ENCODE data around the gene RAB8B.
A peak's percentile ranks its signal among the peaks of the same experiment; 100 is the strongest.

RAB8B gene

DNA sequence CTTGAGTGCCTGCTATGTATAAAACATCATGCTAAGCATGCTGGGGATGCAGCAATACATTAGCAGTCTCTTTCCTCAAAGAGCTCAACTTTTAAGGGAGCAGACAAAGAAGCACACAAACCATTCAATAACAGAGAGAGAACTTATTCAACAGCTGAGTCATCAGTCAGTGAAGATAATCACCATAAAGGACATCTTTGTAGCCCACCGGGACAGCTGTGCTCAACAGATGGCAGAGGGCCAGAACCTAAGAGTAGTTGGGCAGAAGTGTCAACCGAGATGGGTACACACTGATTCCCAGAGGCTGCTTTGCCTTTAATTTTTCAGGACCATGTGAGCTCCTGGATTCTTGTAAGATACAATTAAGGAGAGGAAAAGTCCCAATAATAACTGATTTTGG, 4.2 kb upstream of the RAB8B start:
- DNase-seq (ENCODE audit: low read depth in 2 of 2): no peak

DNA sequence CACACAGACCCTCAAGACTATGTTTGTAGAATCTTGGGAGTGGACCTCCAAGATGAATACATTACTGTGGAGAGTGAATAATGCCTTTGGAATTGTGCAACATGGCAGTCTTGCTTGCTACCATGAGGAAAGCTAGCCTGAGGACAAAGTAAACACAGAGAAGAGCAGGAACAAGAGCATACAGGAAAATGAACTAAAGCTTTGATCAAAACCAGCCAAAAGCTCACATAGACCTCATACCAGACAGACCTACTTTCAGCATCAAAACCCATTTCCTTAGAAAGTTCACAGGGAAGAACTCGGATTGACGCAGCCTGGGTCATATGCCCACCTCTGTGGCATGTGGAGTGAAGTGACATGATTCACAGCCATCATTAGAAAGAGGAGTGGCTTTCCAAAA, 3.3 kb upstream of the RAB8B start:
- DNase-seq (ENCODE audit: low read depth in 2 of 2): peak; percentile 35 to 39

DNA sequence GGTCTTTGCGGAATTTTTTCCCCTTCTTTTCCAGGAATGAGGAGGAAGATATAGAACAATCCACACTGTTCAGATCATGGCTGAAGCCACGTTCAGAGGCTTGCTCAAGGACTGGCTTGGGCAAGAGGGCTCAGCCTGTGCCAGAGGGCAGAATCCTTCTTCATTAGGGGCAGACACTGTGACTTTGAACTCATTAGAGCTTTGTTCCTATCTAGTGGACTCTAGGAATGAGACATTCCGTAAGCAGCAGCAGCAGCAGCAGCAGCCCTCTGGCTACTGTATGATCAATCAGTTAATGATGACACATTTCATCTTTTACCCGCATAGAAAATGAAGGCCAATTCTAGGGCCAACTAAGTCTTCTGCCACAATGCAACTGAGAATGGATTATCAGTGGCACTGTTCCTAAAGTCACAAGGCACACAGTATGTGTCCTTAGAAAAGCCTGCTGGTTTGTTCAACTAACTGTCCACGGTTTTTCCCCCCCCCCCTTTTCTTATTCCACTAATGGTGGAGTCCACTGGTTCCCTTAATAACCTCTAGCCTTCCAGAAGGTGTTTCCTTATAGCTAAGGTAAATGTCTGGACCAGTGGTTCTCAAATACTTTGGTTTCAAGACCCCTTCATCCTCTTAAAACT, 1.7 kb upstream of the RAB8B start:
- DNase-seq (ENCODE audit: low read depth in 2 of 2): no peak

DNA sequence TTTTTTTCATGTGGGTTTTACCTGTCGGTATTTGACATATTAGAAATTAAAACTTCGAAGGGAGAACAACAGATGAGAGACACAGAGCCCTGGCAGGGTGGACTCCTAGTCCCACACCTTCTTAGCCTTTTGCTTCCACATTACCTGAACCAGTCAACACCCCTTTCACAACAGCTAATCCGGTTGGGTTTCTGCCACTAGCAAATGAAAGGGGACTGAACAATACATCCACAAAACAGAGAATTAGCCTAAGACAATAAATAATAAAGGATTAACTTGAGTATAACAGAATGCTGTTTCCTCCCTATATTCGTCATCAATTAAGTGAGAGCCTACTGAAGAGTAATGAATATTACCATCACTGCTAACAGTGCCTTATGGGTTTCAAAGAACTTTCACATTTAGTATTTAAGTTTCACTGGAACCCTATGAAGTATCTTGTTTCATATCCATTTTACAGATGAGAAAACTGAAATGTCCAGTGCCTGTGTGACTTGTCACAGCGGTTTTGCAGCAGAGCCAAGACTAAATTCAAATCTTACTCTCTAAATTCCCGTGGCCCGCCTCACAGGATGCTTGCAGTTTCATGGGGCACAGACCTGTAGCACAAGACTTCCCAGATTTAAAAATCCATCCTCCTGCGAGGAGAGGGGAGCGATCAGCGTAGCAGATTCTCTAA, 1.0 kb upstream of the RAB8B start:
- no peak for DNase-seq (ENCODE audit: low read depth in 2 of 2)

DNA sequence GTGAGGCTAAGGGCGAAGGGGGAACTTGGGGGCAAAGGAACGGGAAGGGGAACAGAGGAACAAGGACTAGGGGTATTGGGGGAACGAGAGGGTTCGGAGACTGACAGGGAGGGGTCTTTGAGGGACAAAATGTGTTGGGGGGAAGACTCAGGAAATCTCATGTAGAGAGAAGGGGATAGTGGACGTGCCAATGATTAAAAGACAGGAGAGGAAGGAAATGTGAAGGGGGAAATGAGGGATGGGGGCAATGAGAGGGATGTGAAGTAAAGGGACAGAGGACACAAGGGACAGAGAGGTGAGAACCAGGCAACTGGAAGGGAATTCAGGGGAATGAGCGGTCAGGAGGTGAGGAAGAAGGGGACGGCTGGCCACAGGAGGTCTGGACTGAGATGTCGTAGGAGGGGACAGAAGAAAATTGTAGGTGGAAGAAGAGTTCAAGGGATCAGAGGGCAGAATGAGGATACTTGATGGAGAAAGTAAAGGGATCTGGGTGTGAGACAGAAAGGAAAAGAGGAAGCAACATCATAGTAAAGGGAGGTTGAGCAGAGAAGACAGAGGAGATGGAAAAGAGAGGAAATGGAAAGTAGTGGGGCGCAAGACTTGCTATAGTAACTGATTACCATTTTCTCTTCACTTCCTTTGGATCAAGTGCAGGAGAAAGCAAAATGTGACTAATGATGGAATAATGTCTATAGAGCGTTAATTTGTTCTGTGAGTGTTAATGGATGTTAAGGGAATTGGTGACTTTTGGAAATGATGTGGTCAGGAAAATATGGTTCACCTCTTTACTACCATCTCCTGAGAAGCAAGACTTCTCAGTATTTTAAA, 749 bp downstream of the RAB8B start:
- DNase-seq (ENCODE audit: low read depth in 2 of 2): no peak

DNA sequence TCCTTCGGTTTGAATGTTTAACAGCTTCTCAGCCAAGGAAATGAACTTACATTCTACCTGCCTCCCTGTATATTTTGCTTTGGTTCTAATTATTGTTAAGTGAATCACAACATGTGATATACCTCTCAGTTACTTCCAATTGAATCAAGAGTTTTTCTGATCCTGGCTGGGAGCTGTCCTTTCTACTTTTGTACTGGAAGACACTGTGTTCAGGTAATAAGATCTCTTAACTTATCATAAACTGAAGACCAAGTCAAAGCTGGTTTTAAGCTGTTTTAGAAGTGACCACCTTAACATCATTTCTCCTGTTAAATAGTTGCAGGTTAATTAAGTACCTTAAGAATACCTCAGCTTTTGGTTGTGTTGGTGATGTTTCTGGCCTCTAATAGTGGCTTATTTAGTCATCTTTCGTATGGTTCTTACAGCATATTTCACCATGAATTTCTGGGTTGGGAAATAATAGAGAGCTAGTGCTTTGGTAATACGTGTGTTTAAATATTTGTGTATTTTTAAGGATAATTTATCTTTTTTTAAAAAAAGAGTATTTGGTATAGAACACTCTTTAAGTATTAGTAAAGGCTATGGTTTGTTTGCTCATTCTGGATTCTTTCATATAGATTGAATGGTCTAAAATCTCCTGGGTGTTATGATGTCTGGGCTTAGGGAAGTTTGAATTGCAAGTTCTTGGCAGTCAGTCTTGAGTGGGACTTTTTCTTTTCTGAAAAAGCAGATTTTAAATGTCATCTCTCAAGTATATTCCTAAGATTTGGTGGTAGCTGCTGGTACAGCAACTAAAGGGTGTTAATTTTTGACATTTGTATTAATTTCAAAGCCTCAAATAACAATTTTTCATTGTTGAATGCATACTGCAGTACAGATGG, 1.6 kb downstream of the RAB8B start:
- DNase-seq (ENCODE audit: low read depth in 2 of 2): no peak

DNA sequence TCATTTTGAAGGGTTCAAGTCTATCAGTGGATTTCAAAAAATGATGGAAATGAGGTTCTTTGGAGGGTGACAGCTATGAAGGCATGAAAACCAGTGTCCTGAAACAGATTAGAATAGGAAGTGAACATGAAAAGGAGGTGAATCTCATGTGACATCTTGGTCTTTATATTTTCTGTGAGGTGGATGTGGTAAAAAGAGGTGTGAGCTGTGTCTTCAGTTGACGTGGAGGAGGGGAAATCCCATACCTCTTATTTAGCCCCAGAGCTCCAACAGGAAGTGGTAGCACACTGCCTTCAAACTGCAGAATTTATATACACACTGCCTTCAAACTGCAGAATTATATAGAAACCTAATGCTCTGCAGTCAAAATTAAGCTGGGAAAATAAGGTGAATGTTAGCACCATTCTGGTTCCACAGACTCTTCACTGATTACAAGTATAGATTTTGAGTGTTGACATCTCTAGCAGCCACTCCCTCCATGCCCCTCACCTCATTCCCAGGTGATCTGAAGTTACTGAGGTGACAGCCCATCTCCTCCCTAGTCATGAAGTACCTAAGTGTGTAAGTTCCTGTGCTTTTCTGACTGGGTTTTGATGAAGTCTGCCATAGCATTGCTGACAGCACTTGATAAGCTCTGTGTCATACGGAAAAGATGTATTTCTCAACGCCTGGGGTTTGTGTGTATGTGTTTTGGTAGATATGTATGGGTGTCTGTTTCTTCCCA, 2.7 kb downstream of the RAB8B start:
- no peak for DNase-seq (ENCODE audit: low read depth in 2 of 2)

DNA sequence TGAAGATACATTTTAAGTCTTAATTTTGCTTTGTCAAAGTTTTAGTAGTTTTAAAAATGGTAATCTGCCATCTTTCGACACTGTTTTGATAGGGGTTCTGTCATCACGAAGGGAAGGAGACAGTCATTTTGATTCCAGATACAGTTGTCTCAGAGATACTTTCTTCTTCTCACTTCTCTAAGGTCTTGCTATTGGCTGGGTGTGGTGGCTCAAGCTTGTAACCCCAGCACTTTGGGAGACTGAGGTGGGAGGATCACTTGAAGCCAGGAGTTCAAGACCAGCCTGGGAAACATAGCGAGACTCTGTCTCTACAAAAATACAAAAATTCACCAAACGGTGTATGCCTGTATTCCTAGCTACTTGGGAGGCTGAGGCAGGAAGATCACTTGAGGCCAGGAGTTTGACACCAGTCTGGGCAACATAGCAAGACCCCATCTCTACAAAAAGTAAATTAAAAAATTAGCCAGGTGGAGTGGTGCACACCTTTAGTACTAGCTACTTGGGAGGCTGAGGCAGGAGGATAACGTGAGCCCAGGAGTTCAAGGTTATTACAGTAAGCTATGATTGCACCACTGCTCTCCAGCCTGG, 3.3 kb downstream of the RAB8B start:
- no peak for DNase-seq (ENCODE audit: low read depth in 2 of 2)

DNA sequence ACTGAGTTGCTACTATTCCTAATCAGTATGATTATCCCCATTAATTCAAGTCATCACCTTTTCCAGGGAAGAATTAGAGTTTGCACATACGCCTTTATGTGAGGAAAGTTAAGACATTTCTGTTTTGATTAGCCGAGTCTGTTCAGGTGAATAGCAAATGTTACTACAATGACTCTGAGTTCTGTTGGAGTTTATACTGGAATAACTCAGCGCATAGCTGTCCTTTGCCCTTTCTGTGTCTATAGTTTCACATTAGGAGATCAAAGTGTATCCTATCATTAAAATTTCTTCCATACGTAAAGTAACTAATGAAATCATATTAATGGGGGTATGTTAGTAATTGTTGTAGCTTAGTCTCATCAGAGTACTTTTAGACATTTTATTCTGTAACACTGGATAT, 4.9 kb downstream of the RAB8B start:
- DNase-seq (ENCODE audit: low read depth in 2 of 2): no peak

DNA sequence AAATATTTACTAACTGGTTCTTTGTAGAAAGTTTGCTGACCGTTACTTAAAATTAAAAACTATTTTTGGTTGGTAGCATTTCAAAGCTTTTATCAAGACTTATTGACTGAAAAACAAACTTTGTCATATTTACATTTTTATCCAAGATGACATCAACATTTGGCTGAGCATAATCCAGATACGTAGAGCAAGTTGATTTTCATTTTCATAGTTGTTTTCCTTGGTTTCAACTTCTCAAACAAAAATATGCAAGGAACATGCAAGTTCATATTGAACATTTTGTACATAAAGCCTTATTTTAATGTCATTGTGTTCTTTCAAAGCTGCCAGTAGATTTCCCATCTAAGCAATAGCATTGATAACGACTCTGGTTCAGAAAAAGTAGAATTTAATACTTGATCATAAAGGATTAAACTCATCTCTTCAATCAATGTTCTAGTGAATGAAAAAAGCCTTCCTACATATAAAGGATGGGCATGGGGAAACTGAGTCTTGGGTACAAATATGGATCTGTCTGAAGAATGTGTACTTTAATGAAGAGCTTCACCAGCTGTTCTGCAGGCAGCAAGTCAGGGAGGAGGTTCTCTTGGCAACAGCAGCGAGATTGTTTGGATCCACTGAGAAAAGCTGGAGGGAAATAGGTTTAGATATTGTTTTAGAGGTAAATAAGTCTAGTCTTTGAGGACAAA, 5.6 kb downstream of the RAB8B start:
- DNase-seq (ENCODE audit: low read depth in 2 of 2): no peak

DNA sequence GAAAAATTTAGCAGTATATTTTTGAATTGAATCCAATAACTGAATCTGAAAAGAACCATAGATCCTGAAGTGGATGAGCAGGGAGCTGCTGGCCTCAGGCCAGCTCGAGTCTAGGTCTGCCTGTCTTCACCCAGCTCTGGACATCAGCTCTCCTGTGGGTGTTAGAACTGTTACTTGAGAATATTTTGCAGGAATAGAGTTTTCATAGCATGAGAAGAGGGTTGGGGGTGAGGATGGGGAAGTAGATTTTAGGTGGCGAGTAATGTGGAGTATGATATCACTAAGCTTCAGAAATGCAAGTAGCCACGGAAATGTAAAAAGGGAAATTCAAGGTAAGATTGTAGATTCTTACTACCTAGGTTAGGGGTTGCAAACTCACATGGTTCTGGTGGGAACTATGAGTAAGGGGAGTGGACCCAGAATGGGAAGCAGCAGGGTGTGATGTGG, 6.2 kb downstream of the RAB8B start:
- no peak for DNase-seq (ENCODE audit: low read depth in 2 of 2)

DNA sequence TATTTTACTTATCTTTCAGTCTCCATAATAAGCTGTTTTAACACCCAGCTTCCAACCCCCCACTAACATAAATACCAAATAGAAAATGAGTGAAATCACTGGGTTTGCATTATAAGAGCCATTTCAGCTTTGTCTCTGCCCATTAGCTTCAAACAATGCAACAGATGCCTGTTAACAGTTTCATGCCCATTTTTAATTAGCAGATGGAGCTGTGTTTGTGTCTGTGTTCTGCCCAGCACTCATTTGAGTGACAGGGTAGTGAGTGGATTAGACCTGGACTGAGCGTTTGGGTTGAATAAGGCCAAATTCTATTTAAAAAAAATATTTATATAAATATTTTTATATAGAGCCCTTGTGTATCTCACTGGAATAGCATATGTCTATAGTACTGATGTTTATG, 7.4 kb downstream of the RAB8B start:
- DNase-seq (ENCODE audit: low read depth in 2 of 2): no peak

DNA sequence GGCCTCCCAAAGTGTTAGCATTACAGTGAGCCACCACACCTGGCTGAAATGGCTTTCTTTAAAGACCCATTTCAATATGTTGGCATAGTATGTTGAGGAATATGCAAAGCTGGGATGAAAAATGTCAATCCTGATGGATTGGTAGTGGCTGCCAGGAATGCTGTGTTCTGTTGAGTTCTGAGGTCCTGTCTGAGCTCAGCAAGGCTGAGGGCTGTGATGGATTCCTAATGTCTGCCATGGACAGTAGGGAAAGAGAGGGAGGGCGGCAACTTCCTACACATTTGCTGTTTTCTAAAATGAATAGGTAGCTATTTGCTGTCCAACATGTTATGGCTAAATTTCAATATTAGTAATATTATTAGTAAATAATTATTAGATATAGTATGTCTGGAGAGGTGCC, 8.2 kb downstream of the RAB8B start:
- DNase-seq (ENCODE audit: low read depth in 2 of 2): no peak

DNA sequence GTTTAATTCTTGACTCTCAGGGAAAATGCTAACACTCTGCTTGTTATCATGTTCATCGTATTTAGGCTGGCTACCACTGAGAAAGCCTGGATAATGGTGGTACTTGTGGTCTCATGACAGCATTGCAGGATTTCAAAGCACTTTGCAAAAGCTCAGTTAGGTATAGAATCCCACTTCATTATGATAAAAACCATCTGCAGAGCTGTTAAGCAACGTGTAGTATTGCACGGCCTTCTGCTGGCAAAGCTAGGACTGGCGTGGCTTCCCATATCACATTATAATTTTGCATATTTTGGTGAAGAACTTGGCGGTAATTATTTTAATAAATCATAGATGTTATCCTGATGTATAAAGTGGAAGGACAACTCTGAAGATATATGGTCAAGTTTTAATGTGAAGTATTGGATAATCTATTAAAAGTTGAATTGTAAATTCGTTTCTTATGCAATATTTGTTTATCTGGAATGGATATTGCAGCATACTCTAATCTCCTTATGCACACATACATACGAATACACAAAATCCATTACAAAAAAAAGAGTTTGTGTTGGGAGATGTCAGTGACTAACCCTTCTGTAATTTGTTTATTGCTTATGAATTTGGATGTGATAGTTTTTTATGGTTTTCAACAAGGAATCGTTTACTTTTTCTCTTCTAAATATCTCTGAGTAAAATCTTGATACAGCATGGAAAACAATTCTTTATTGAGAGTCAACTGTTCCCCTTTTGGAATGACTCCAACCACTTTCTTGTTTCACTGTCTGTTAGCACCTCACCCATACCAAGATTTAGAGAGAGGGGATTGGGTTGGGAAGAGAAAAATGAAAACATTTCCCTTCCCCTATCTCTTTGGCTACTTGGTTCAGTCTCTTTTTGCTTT, 9.2 kb downstream of the RAB8B start:
- DNase-seq (ENCODE audit: low read depth in 2 of 2): peak; percentile 63 to 71

DNA sequence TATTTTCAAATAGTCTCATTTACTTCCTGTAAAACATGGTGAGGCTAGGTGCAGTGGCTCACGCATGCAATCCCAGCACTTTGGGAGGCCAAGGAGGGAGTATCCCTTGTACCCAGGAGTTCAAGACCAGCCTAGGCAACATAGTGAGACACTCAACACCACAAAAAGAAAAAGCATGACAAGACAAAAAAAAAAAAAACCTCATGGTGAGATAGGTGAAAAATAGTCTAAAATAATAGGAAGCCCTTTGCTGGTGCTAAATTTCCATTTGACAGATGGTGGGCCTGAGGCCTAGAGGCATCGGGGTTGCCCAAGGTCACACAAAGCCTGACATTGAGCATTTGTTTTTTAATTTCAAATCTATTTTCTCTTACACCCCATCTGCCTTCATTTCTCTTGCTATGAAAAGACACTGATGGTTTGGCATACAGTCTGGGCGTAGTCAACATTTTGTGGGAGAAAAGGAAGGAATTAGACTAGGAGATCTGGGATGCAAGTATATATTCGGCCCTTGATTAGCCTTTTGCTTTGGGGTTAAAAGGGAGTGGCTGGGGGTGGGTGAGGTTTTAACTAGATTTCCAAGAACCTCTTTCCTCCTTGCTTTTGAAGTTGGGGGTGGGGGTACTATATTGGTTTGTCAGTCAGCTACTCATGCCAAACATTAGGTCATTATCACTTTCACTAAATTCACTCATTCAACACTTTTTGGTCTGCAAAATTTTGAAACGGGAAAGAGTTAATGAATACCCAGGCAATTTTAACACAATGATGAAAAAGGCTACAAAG, 11.3 kb downstream of the RAB8B start:
- no peak for DNase-seq (ENCODE audit: low read depth in 2 of 2)

DNA sequence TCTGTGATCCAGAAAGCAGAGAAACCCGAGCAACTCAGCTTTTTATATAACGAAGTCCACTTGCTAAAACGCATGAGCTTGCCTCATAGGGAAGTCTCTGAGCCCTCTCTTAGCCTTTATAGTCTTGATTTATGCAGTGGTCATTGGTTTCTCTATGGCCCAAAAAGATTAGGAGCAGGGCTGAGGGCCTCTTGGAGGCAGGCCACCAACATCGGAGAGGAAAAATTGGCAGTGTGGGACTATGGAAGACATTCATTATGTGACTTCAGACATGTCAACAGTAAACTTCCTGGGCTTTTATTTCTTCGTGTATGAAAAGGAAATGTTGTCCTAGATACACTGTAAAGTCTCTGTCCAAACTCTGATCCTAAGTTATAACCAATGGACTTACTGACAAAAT, 13.5 kb downstream of the RAB8B start:
- no peak for DNase-seq (ENCODE audit: low read depth in 2 of 2)

DNA sequence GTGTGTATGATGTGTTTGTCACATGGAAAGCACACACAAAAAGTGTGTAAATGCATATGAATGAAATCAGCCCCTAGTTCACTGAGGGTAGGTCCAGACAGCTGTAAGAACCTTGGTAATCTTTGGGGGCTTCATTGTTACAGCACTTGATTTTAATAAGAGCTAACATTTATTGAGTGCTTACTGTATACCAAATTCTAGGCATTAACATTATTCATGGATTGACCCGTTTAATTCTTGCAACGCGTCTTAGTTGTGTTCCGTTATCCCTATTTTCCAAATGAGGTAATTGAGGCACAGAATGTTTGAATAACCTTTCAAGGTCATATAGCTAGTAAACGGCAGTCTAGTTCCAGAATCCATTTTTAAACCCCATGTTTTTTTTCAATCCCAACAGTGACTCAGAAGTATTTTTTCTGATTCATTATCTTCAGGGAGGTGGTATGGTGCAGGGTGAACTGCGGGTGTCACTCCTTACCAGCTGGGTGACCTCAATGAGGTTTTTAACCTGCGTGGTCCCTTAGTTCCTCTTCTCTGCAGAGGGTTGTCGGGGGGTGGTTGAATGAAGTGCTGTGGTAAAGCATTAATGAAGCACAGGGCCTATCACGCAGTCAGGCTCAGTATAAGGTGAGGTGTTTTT, 14.2 kb downstream of the RAB8B start:
- no peak for DNase-seq (ENCODE audit: low read depth in 2 of 2)

DNA sequence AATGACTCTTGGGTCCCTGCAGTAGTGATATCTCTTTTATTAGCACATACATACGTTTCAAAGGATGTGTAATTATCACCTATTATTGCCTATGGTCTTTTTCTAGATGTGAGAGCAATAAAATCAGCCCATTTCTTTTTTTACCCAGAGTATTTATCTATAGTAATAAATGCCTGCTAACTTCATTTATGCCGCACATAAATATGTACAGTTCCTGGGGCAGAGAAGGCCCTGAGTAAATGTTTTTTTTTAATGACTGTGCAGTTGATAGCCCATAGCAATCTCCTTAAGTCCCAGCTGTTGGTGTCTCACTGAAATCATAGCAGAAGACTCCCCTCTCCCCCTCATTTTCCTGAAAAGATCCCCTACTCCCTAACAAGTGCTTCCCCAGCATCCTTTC, 16.7 kb downstream of the RAB8B start:
- no peak for DNase-seq (ENCODE audit: low read depth in 2 of 2)

Measured in fibroblast of skin of left biceps (primary cell).